ENCODE data around the gene CDH23.

DNA sequence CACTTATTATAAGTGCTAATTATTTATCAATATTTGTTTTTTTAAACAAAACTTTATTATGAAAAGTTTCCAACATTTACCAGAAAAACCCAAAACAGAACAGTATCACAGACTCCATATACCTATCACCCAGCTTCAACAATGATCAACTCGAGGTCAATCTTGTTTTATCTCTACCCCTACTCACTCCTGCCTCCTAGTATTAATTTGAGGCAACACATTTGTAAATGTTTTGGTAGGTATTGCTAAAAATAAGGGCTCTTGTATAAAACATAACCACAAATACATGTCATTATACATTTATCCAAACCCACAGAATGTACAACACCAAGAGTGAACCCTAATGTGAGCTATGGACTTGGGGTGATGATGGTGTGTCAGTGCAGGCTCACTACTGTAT lies 15.9 kb upstream of the CDH23 start:
- no peak for TF ChIP-seq POLR2A (IDR thresholded peaks at IDR 0.05)
- TF ChIP-seq, protein P1, sequence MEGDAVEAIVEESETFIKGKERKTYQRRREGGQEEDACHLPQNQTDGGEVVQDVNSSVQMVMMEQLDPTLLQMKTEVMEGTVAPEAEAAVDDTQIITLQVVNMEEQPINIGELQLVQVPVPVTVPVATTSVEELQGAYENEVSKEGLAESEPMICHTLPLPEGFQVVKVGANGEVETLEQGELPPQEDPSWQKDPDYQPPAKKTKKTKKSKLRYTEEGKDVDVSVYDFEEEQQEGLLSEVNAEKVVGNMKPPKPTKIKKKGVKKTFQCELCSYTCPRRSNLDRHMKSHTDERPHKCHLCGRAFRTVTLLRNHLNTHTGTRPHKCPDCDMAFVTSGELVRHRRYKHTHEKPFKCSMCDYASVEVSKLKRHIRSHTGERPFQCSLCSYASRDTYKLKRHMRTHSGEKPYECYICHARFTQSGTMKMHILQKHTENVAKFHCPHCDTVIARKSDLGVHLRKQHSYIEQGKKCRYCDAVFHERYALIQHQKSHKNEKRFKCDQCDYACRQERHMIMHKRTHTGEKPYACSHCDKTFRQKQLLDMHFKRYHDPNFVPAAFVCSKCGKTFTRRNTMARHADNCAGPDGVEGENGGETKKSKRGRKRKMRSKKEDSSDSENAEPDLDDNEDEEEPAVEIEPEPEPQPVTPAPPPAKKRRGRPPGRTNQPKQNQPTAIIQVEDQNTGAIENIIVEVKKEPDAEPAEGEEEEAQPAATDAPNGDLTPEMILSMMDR (IDR thresholded peaks at IDR 0.05), result no peak
